HTR-8/SVneo (cell line): Measurements from ENCODE around the gene ASCC3.
"Not testable (repeated sequence)": the region's sequence is repeated elsewhere in the genome, so short reads cannot be mapped to it uniquely, and the experiment has no call there.

Experiments used
- DNase-seq: peaks from one replicate; pipeline ENCODE4 v3.0.0; 2011; ENCODE audit warnings: low spot score, mixed read lengths; ENCODE audit not compliant: insufficient read length
- FAIRE-seq: peaks from 2 replicates; lab custom pipeline; 2011; peaks lifted over from hg19 to GRCh38; lab: Jason Lieb, UNC

ASCC3 gene

GRCh38 chr6:100740439-100740838, 140.7 kb downstream of the ASCC3 start:
- FAIRE-seq (no peak), DNase-seq (no peak)

- FAIRE-seq, DNase-seq: not testable (repeated sequence)
Measured at GRCh38 chr6:100737720-100738119, 143.4 kb downstream of the ASCC3 start.

- DNase-seq, result no peak
- no peak for FAIRE-seq
Measured at GRCh38 chr6:100731411-100731810, 149.7 kb downstream of the ASCC3 start.

- DNase-seq (no peak), FAIRE-seq (no peak)
Measured at GRCh38 chr6:100730001-100730980, 150.8 kb downstream of the ASCC3 start.

GRCh38 chr6:100726666-100727065, 154.5 kb downstream of the ASCC3 start:
- FAIRE-seq (no peak), DNase-seq (no peak)

GRCh38 chr6:100724696-100725095, 156.4 kb downstream of the ASCC3 start:
- no peak for FAIRE-seq

GRCh38 chr6:100724222-100724621, 156.9 kb downstream of the ASCC3 start:
- FAIRE-seq, result no peak
- DNase-seq, result no peak

More at GRCh38 chr6:100724696-100725095, 156.4 kb downstream of the ASCC3 start:
- DNase-seq, result no peak

- FAIRE-seq (no peak), DNase-seq (no peak)
Measured at GRCh38 chr6:100721256-100721655, 159.9 kb downstream of the ASCC3 start.

GRCh38 chr6:100719883-100720682, 161.0 kb downstream of the ASCC3 start:
- no peak for FAIRE-seq
- peak; percentile 3 for DNase-seq

- no peak for FAIRE-seq
- no peak for DNase-seq
Measured at GRCh38 chr6:100712997-100713396, 168.1 kb downstream of the ASCC3 start.

GRCh38 chr6:100706491-100706890, 174.6 kb downstream of the ASCC3 start:
- DNase-seq (no peak), FAIRE-seq (no peak)

GRCh38 chr6:100704961-100705360, 176.2 kb downstream of the ASCC3 start:
- FAIRE-seq, result no peak

GRCh38 chr6:100701728-100702127, 179.4 kb downstream of the ASCC3 start:
- DNase-seq, result no peak
- FAIRE-seq, result no peak

More at GRCh38 chr6:100704961-100705360, 176.2 kb downstream of the ASCC3 start:
- no peak for DNase-seq

GRCh38 chr6:100700009-100700408, 181.1 kb downstream of the ASCC3 start:
- no peak for DNase-seq
- FAIRE-seq, result no peak

GRCh38 chr6:100695445-100695844, 185.7 kb downstream of the ASCC3 start:
- DNase-seq (no peak), FAIRE-seq (no peak)

- DNase-seq (no peak), FAIRE-seq (no peak)
Measured at GRCh38 chr6:100693249-100693927, 187.7 kb downstream of the ASCC3 start.

GRCh38 chr6:100691972-100692371, 189.2 kb downstream of the ASCC3 start:
- FAIRE-seq (no peak), DNase-seq (no peak)

- DNase-seq (no peak), FAIRE-seq (no peak)
Measured at GRCh38 chr6:100686216-100686615, 194.9 kb downstream of the ASCC3 start.

GRCh38 chr6:100685747-100686146, 195.4 kb downstream of the ASCC3 start:
- FAIRE-seq (no peak), DNase-seq (no peak)

GRCh38 chr6:100680163-100680562, 201.0 kb downstream of the ASCC3 start:
- no peak for FAIRE-seq
- no peak for DNase-seq
